Peyer's patch (tissue), 4 donors: ENCODE measurements around the gene PALD1. TPM values are rescaled to one million over a fixed set of nuclear protein-coding genes. Genes with fewer than 3 reads are reported as not detected.

Source experiments
- DNase-seq, 3 donors: peaks; one replicate each; pipeline ENCODE4 v3.0.0-alpha.2; 2017 to 2019
- H3K27ac ChIP-seq, 4 donors: fragments of 200-600 bp; sonication (generic); one replicate each; pipeline ENCODE4 v1.5.1; 2016 to 2019
- H3K27me3 ChIP-seq, 2 donors: fragments of 200-600 bp; sonication (generic); one replicate each; pipeline ENCODE4 v1.5.1; 2019
- H3K36me3 ChIP-seq, 3 donors: fragments of 200-600 bp; sonication (generic); one replicate each; pipeline ENCODE4 v1.5.1; 2016 to 2019
- H3K4me1 ChIP-seq, 4 donors: fragments of 200-600 bp; sonication (generic); one replicate each; pipeline ENCODE4 v1.5.1; 2016 to 2019
- H3K4me3 ChIP-seq, 4 donors: fragments of 200-600 bp; sonication (generic); 1 replicate in 3 of 4; 2 replicates in 1 of 4; pipeline ENCODE4 v1.5.1; 2016 to 2019; ENCODE audit warnings: mild to moderate bottlenecking in 1 of 4
- H3K9me3 ChIP-seq, 4 donors: fragments of 200-600 bp; sonication (generic); one replicate each; pipeline ENCODE4 v1.5.1; 2016 to 2019; ENCODE audit warnings: mild to moderate bottlenecking in 1 of 4
- CTCF ChIP-seq, 6 experiments: fragments of 450-650 bp in 4 of 6; fragments of 200-600 bp in 2 of 6; sonication (generic) in 1 of 6; IDR thresholded peaks; one replicate each; pipeline ENCODE4 v1.5.1; 2017 to 2019; ENCODE audit warnings: antibody characterized with exemption in 6 of 6, mild to moderate bottlenecking in 3 of 6, moderate library complexity in 1 of 6
- POLR2A ChIP-seq, 2 donors: fragments of 450-650 bp; IDR thresholded peaks; one replicate each; pipeline ENCODE4 v1.5.1; 2017; ENCODE audit warnings: antibody characterized with exemption in 2 of 2, mild to moderate bottlenecking in 2 of 2, moderate library complexity in 2 of 2
- total RNA-seq, 4 donors: library from RNA; depleted of rRNA; stranded (reverse); fragments of >200 nt; gene quantifications; one replicate each; pipeline ENCODE4 v1.1.0, GENCODE V29; 2016

PALD1 gene
- total RNA-seq, 4 donors from 2014 or later = 1.2 to 15.7 (median 3.6) TPM

- DNase-seq = no peak
- Histone ChIP-seq H3K27me3 (no peaks in the 10 kb centered on the region), H3K4me1 (peaks cover 0 to 17% (median 9%) of the 10 kb centered on the region in 4 donors), H3K36me3 (no peaks in the 10 kb centered on the region), H3K27ac (peak overlapping the region in 3 of 4 donors; percentile 10 to 33 (median 16)), H3K9me3 (no peaks in the 10 kb centered on the region), H3K4me3 (no peak overlapping the region)
- no peak for TF ChIP-seq CTCF (IDR thresholded peaks at IDR 0.05)
- no peak for TF ChIP-seq POLR2A (IDR thresholded peaks at IDR 0.05)
These were observed 21.8 kb downstream of the PALD1 start for GRCh38 chr10:70500368-70500767.

GRCh38 chr10:70500812-70501301 is 22.3 kb downstream of the PALD1 start:
- Histone ChIP-seq H3K4me3 (no peak overlapping the region), H3K27me3 (no peaks in the 10 kb centered on the region), H3K36me3 (no peaks in the 10 kb centered on the region), H3K27ac (peak overlapping the region in 2 of 4 donors; percentile 10 to 16), H3K9me3 (no peaks in the 10 kb centered on the region), H3K4me1 (peaks cover 0 to 17% (median 8%) of the 10 kb centered on the region in 4 donors)
- TF ChIP-seq POLR2A (IDR thresholded peaks at IDR 0.05) (no peak), CTCF (IDR thresholded peaks at IDR 0.05) (no peak)
- no peak for DNase-seq

- H3K4me1 ChIP-seq = peaks cover 0 to 17% (median 8%) of the 10 kb centered on the region in 4 donors
- no peaks in the 10 kb centered on the region for H3K36me3 ChIP-seq
- no peaks in the 10 kb centered on the region for H3K27me3 ChIP-seq
- TF ChIP-seq CTCF (IDR thresholded peaks at IDR 0.05) (no peak), POLR2A (IDR thresholded peaks at IDR 0.05) (no peak)
- DNase-seq = no peak
- no peaks in the 10 kb centered on the region for H3K9me3 ChIP-seq
- no peak overlapping the region for H3K27ac ChIP-seq
- no peak overlapping the region for H3K4me3 ChIP-seq
These were observed 23.8 kb downstream of the PALD1 start for GRCh38 chr10:70502406-70502805.

GRCh38 chr10:70503776-70504175 is 25.2 kb downstream of the PALD1 start:
- H3K4me3 ChIP-seq = no peak overlapping the region
- peaks cover 0 to 23% (median 8%) of the 10 kb centered on the region in 4 donors for H3K4me1 ChIP-seq
- DNase-seq = no peak
- H3K9me3 ChIP-seq = no peaks in the 10 kb centered on the region
- H3K27ac ChIP-seq = no peak overlapping the region
- TF ChIP-seq CTCF (IDR thresholded peaks at IDR 0.05) (no peak), POLR2A (IDR thresholded peaks at IDR 0.05) (no peak)
- no peaks in the 10 kb centered on the region for H3K36me3 ChIP-seq
- H3K27me3 ChIP-seq = no peaks in the 10 kb centered on the region

- TF ChIP-seq CTCF (IDR thresholded peaks at IDR 0.05) (no peak), POLR2A (IDR thresholded peaks at IDR 0.05) (no peak)
- no peak overlapping the region for H3K4me3 ChIP-seq
- no peaks in the 10 kb centered on the region for H3K27me3 ChIP-seq
- no peaks in the 10 kb centered on the region for H3K36me3 ChIP-seq
- no peak for DNase-seq
- H3K9me3 ChIP-seq = no peaks in the 10 kb centered on the region
- peaks cover 0 to 23% (median 7%) of the 10 kb centered on the region in 4 donors for H3K4me1 ChIP-seq
- no peak overlapping the region for H3K27ac ChIP-seq
These were observed 26.2 kb downstream of the PALD1 start for GRCh38 chr10:70504521-70505358.
